GM19455 (cell line): ENCODE measurements around the gene IL12RB1.

Experiments used
- ATAC-seq: cut with Tn5 transposase; IDR thresholded peaks from one replicate; pipeline ENCODE4 v1.9.1; 2021; ENCODE audit not compliant: unreplicated experiment

Gene IL12RB1

DNA sequence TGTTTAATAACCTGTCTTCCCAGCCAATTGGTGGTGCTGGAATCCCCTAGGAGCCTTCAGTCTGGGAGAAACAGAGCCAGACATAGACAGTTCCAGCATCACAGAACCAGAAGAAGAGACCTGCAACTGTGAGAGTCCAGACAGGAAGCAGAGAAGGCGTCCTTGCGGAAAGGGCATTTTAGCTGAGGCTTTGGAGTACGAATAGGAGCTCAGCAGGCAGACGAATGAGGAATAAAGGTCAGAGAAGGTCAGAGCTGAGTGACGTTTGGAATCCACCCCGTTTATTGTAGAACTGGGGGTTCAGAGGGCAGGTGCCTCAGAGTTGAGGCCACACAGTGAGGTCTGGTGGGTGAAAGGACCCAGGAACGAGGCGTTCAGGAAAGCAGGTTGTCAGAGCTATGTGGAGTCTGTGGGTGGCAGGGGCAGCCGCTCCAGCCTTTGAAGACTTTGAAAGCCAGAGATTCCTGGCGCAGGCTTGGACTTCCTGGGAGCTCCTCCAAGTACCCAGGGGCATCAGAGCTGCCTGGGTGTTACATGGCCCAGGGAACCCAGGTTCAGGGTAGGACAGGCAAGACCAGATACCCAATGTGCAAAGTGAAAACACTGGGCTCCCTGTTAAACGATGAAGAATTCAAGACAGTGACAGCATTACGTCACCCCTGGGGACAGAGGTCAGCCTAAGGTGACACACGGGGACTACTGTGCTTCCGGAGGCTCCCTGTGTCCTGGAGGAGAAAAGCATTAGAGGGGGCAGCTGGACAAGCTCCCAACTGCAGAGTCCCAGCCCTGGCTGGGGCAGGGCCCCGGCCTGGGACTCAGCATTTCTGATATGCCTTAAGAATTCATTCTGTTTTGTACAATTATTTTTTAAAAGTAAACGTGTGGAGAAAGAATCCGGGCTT lies 73.3 kb downstream of the IL12RB1 start:
- no peak for ATAC-seq

DNA sequence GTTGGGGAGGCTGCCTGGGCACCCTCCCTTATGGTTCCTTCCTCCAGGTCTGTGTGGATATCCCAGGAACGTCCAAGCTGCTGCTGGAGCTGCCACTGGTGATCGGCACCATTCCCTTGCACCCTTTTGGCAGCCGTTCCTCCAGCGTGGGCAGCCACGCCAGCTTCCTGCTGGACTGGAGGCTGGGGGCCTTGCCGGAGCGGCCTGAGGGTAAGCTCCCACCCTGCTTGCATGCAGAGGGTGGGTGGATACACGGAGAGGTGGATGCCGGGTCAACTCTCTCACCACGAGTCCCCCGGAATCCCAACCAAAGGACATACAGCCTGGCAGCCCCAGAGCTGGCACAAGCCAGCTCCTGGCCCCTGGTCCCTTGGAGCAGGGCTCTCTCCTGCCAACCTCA lies 76.6 kb downstream of the IL12RB1 start:
- no peak for ATAC-seq

DNA sequence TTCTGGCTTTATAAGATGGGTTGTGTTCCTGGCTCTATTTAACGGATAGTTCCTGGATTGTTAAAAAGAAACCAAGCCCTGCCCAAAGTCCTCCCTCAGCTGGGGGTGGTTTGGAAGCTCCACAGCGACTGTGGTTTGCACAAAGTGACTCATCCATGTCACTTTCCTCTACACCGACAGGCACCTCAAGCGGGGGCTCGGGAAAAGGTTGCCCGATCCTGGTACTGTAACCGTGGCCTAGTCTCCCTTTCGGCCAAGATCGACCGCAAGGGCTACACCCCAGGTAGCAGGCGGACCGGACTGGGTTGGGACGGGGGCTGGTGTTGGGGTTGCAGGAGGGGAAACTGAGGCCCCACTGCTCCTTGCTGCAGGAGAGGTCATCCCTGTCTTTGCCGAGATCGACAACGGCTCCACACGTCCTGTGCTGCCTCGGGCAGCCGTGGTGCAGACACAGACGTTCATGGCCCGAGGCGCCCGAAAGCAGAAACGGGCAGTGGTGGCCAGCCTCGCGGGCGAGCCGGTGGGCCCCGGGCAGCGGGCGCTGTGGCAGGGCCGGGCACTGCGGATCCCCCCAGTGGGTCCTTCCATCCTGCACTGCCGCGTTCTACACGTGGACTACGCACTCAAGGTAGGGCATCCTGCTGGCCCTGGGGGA lies 77.2 kb downstream of the IL12RB1 start:
- ATAC-seq = no peak
